ENCODE measurements around the gene GUK1. TPM values are rescaled to one million over a fixed set of nuclear protein-coding genes. Genes with fewer than 3 reads are reported as not detected.
A peak's percentile ranks its signal among the peaks of the same experiment; 100 is the strongest.

Gene GUK1
- total RNA-seq, 2 donors from 2014 or later, result 178 to 221 TPM

DNA sequence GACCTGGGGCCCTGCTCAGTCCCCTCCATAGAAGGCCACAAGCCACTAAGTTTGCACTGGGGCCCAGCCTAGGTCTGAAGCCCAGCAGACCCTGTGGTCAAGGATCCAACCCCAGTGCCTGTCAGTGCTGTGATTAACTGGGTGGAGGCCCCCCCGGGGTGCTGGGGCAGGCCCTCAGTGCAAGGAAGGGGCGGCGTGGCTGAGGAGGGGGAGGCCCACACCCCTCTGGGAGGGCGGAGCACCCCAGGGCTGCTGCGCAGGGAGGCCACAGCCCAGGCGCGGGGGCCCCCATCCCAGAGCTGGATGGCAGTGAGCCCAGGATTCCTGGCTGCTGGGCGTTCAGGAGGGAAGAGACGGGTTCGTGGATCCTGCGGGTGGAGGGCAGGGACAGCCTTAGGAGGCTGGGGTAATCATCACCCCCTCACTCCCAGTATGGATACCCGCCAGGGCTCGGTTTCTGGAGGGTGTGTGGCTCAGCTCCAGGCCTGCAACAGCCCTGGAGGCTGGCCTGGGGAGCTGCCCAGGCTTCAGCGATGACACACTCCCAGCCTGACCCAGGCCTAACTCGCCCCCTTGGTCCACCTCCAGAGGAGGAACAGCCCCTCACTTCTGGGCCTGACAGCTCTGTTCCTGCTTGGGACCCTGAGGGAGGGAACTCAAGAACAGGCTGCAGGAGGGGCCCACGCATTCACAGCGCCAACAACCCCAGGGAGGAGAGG is 10.5 kb downstream of the GUK1 start:
- Histone ChIP-seq H3K4me1 (no peaks in the 10 kb centered on the region), H3K36me3 (no peaks in the 10 kb centered on the region), H3K9ac (ENCODE audit: low read depth in 2 of 2, low read length in 2 of 2) (peak overlapping the region; percentile 34 to 55), H3K27me3 (no peaks in the 10 kb centered on the region), H3K9me3 (no peaks in the 10 kb centered on the region), H3K4me3 (no peak overlapping the region), H3K27ac (peak overlapping the region; percentile 47)
- intact Hi-C loops (cut with DNase I), result no loop called here
- DNase-seq, result peak; percentile 50
- TF ChIP-seq, protein P1, sequence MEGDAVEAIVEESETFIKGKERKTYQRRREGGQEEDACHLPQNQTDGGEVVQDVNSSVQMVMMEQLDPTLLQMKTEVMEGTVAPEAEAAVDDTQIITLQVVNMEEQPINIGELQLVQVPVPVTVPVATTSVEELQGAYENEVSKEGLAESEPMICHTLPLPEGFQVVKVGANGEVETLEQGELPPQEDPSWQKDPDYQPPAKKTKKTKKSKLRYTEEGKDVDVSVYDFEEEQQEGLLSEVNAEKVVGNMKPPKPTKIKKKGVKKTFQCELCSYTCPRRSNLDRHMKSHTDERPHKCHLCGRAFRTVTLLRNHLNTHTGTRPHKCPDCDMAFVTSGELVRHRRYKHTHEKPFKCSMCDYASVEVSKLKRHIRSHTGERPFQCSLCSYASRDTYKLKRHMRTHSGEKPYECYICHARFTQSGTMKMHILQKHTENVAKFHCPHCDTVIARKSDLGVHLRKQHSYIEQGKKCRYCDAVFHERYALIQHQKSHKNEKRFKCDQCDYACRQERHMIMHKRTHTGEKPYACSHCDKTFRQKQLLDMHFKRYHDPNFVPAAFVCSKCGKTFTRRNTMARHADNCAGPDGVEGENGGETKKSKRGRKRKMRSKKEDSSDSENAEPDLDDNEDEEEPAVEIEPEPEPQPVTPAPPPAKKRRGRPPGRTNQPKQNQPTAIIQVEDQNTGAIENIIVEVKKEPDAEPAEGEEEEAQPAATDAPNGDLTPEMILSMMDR (IDR thresholded peaks at IDR 0.05), result no peak

DNA sequence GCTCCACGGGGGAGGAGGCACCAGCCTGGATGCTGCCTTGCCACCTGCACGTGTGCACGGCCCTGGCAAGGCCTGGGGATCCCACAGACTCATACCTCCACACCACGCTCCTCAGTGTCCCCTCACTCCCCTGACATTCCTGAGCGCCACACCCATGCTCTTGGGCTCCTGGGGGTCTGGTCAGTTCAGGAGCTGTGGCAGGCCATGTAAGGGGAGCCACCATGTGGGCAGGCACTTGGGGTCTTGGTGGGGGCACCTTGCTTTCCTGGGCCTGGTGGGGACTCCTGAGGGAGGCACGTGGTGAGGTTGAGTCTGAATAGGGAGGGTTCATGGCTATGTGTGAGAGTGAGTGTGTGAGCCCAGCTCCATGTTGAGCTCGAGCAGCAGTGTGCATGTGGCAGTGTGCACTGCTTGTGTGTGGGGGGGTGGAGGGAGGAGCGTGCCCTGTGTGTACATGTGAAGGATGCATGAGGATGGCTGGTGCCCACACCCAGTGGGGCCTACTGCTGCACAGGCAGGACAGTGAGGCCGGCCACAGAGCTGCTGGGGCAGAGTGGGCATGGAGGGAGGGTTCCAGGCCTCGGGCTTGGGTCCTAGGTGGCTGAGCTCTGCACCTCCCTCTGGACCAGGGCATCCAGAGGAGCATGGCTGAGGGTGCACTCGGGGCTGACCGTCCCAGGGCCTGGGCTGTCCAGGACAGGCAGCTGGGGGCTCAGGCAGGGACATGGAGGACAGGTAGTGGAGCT is 11.3 kb downstream of the GUK1 start:
- H3K4me1 ChIP-seq, result no peaks in the 10 kb centered on the region
- H3K4me3 ChIP-seq, result no peak overlapping the region
- peak overlapping the region in 1 of 2 donors; percentile 55 for H3K9ac ChIP-seq (ENCODE audit: low read depth in 2 of 2, low read length in 2 of 2)
- H3K27ac ChIP-seq, result no peak overlapping the region
- H3K36me3 ChIP-seq, result no peaks in the 10 kb centered on the region
- no peaks in the 10 kb centered on the region for H3K9me3 ChIP-seq
- no peak for DNase-seq
- intact Hi-C loops (cut with DNase I), result no loop called here
- TF ChIP-seq, protein P1 (IDR thresholded peaks at IDR 0.05), result no peak
- no peaks in the 10 kb centered on the region for H3K27me3 ChIP-seq

DNA sequence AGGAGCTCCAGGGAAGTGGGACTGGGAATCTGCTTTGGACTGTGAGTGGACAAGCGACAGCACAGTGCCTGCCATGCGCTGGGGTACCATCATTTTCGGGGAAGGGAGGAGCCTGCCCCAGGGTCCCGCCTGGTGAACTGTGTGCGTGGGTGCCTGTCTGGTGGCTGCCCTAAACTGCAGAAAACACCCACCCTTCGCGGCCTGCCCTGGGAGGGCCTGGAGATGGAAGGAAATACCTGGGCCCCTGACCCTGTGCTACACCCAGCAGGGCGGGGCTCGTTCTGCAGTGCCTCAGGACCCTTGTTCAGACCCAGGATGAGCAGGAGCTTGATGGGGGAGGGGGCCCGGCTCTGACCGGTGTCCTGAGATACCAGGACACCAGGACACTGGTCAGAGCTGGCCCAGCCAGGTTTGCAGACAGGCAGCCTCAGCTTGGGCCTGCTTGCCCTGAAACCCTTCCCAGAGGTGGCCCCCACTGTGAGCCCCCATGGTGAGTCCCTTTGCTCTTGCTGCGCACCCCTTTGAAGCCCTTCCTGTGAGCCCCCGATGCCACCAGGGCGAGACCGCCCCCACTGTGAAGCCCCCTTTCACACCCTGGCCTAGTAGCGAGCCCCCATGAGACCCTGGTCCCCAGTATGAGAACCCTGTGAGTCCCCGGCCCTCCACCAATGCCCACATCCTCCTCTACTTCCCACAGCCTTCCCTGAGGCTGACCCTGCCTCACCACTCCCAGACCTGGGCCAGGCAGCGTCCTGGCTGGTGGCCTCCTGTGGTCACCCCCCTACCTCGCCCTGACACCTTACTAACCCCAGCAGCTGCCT is 12.2 kb downstream of the GUK1 start:
- H3K4me3 ChIP-seq, result no peak overlapping the region
- intact Hi-C loops (cut with DNase I), result no loop called here
- H3K9me3 ChIP-seq, result no peaks in the 10 kb centered on the region
- H3K9ac ChIP-seq (ENCODE audit: low read depth in 2 of 2, low read length in 2 of 2), result no peak overlapping the region
- H3K4me1 ChIP-seq, result no peaks in the 10 kb centered on the region
- DNase-seq, result no peak
- no peaks in the 10 kb centered on the region for H3K36me3 ChIP-seq
- TF ChIP-seq, protein P1 (IDR thresholded peaks at IDR 0.05), result no peak
- no peak overlapping the region for H3K27ac ChIP-seq
- H3K27me3 ChIP-seq, result no peaks in the 10 kb centered on the region

DNA sequence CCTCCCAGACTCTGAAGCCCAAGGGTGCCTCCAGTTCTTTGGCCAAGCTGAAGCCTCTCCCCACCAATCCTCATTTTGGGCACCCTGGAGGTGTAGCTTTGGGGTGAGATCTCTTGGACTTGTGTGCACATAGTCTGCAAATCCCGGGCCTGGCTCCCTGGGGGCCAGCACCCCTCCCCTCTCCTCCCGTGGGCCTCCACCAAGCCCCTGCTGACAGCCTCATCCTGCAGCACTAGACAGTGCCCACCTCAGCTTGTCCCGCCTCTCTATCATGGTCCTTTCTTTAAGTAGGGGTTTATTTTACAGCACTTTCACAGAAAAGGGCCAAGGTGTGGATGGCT is 12.8 kb downstream of the GUK1 start:
- intact Hi-C loops (cut with DNase I), result no loop called here
- Histone ChIP-seq H3K36me3 (no peaks in the 10 kb centered on the region), H3K9ac (ENCODE audit: low read depth in 2 of 2, low read length in 2 of 2) (no peak overlapping the region), H3K9me3 (no peaks in the 10 kb centered on the region), H3K27me3 (no peaks in the 10 kb centered on the region), H3K4me1 (no peaks in the 10 kb centered on the region), H3K4me3 (no peak overlapping the region), H3K27ac (no peak overlapping the region)
- TF ChIP-seq, protein P1 (IDR thresholded peaks at IDR 0.05), result no peak
- DNase-seq, result no peak

DNA sequence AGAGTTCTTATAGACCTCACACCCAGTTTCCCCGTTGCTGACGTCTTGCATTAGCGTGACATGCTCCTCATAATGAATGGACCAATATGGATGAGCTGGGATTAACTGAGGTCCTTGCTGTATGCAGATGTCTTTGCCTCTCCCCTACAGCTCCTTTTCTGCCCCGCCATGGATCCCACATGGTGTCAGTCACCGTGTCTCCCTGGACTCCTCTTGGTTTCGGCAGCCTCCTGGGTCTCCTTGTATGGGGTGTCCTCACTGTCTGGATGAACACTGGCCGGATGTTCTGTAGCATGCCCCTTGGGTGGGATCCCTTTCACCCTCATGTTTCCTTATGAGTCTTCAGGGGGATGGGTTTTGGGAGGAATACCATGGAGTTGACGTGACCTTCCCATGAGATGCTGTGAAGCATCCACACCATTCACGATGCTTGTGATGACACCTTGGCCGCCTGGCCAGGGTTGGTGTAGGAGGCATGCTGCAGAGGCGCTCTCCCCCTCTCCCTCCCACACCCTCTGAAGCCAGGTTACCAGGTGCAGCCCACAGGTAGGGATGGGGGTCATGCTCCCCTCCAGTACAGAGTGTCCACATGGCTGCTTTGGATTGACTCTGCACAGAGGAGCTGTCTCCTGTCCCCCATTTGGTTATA is 14.1 kb downstream of the GUK1 start:
- no peak for DNase-seq
- intact Hi-C loops (cut with DNase I), result no loop called here
- H3K27ac ChIP-seq, result no peak overlapping the region
- no peak overlapping the region for H3K4me3 ChIP-seq
- no peaks in the 10 kb centered on the region for H3K4me1 ChIP-seq
- no peaks in the 10 kb centered on the region for H3K36me3 ChIP-seq
- no peaks in the 10 kb centered on the region for H3K9me3 ChIP-seq
- H3K27me3 ChIP-seq, result no peaks in the 10 kb centered on the region
- TF ChIP-seq, protein P1 (IDR thresholded peaks at IDR 0.05), result no peak
- no peak overlapping the region for H3K9ac ChIP-seq (ENCODE audit: low read depth in 2 of 2, low read length in 2 of 2)

All from colonic mucosa (tissue), 4 donors.